Kidney epithelial cell (primary cell): Measurements from ENCODE around the gene LAMTOR5. TPM values are rescaled to one million over a fixed set of nuclear protein-coding genes. Genes with fewer than 3 reads are reported as not detected.

Experiments used
- DNase-seq: peaks from one replicate; pipeline ENCODE4 v3.0.0-alpha.2; 2010; ENCODE audit warnings: low read depth
- H3K27me3 ChIP-seq: 2 replicates; pipeline ENCODE4 v1.6.0; 2011; ENCODE audit warnings: low read length; ENCODE audit not compliant: control insufficient read depth, insufficient read depth
- H3K36me3 ChIP-seq: 2 replicates; pipeline ENCODE4 v1.5.1; 2011; ENCODE audit warnings: low read length; ENCODE audit not compliant: control insufficient read depth, insufficient read depth
- H3K4me3 ChIP-seq: 2 replicates; pipeline ENCODE4 v1.5.1; 2011; ENCODE audit warnings: low read depth, mild to moderate bottlenecking, control low read depth, low read length
- total RNA-seq: library from RNA; depleted of rRNA; stranded (reverse); fragments of >200 nt; gene quantifications from 2 replicates; pipeline ENCODE4 v1.2.3, GENCODE V29; 2015
- TF ChIP-seq, protein P1 (sequence below): IDR thresholded peaks from 2 replicates; pipeline ENCODE4 v1.5.1; 2011; ENCODE audit warnings: mild to moderate bottlenecking, moderate library complexity, low read length, control low read depth, inconsistent platforms; ENCODE audit not compliant: insufficient read depth, poor library complexity, severe bottlenecking

The LAMTOR5 gene
- total RNA-seq, 1 donor from 2014 or later = 198 TPM

- no peaks in the 10 kb centered on the region for H3K27me3 ChIP-seq
- no peak for DNase-seq
- H3K4me3 ChIP-seq = no peak overlapping the region
- no peaks in the 10 kb centered on the region for H3K36me3 ChIP-seq
- TF ChIP-seq, protein P1, sequence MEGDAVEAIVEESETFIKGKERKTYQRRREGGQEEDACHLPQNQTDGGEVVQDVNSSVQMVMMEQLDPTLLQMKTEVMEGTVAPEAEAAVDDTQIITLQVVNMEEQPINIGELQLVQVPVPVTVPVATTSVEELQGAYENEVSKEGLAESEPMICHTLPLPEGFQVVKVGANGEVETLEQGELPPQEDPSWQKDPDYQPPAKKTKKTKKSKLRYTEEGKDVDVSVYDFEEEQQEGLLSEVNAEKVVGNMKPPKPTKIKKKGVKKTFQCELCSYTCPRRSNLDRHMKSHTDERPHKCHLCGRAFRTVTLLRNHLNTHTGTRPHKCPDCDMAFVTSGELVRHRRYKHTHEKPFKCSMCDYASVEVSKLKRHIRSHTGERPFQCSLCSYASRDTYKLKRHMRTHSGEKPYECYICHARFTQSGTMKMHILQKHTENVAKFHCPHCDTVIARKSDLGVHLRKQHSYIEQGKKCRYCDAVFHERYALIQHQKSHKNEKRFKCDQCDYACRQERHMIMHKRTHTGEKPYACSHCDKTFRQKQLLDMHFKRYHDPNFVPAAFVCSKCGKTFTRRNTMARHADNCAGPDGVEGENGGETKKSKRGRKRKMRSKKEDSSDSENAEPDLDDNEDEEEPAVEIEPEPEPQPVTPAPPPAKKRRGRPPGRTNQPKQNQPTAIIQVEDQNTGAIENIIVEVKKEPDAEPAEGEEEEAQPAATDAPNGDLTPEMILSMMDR = no peak
These were observed 52.2 kb downstream of the LAMTOR5 start for GRCh38 chr1:110355321-110355720.

Other genes with a start within 250 kb of the LAMTOR5 start
- 1.8 and 2.3 TPM in 2 replicates for gene KCNC4, start 197.4 kb downstream of the LAMTOR5 start, total RNA-seq
- 23.1 and 28.2 TPM in 2 replicates for gene RBM15, start 68.3 kb downstream of the LAMTOR5 start, total RNA-seq
- gene SLC16A4, start 16.7 kb downstream of the LAMTOR5 start, total RNA-seq = 15.4 and 25.4 TPM in 2 replicates
- gene PROK1, start 43.5 kb upstream of the LAMTOR5 start, total RNA-seq = not detected in 2 replicates
- not detected in 2 replicates for gene KCNA10, start 111.5 kb upstream of the LAMTOR5 start, total RNA-seq
- not detected in 2 replicates for gene KCNA2, start 198.7 kb upstream of the LAMTOR5 start, total RNA-seq